HS-27A (cell line): Measurements from ENCODE around the gene TMPRSS5.
A peak's percentile ranks its signal among the peaks of the same experiment; 100 is the strongest.

Experiments
- DNase-seq: peaks from one replicate; pipeline ENCODE4 v3.0.0-alpha.2; 2012; ENCODE audit warnings: low read depth, missing footprints

Gene TMPRSS5

DNA sequence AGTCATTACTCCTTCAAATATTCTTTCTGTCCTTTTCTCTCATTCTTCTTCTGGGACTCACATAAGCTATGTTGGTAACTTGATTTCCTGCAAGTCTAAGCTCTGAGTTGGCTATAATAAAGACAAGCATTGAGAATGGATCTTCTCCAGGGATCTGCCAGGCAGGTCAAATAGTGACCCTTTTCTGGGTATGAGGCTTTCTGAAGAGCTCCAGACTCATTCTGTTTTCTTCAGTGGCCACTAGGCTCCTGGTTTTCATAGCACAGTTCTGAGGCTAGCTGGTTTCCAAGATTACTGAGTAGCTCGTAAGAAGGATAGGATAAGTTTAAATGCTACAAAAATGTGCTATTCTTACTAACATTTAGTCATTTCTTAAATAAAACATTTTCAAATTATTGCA is 38.3 kb downstream of the TMPRSS5 start:
- DNase-seq = no peak

GRCh38 chr11:113666584-113666983 is 39.5 kb downstream of the TMPRSS5 start:
- no peak for DNase-seq

DNA sequence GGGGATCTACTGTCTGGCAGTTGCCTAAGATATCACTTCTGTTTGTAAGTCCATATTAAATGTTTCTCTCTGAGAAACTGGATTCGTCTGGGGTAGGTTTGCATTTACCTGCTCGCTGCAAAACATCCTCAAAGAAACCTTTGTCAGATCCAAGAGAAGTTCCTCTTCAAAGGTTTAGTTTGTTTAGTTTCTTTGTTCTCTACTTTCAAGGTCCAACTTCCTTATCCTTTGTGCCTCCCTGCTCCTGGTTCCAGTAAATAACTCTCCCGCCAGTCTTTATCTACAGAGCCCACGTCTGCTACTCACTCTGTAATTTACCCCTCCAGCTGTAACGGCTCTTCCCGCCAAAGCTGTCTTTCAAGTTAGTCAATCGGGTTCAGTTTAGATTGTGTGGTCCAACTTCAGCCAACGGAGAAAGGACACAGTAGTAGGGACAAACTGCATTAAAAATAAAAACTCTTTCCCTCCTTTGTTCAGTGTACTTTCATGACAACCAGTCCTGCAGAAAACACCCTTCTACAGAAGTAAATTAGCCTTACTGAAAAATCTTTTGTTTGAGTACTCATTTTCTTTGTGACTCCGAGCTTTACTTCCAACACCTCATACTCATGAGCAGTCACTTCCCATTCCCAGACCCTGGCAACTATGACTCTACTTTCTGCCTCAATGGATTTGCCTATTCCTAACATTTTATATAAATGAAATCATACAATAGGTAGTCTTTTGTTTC is 41.0 kb downstream of the TMPRSS5 start:
- DNase-seq = no peak

DNA sequence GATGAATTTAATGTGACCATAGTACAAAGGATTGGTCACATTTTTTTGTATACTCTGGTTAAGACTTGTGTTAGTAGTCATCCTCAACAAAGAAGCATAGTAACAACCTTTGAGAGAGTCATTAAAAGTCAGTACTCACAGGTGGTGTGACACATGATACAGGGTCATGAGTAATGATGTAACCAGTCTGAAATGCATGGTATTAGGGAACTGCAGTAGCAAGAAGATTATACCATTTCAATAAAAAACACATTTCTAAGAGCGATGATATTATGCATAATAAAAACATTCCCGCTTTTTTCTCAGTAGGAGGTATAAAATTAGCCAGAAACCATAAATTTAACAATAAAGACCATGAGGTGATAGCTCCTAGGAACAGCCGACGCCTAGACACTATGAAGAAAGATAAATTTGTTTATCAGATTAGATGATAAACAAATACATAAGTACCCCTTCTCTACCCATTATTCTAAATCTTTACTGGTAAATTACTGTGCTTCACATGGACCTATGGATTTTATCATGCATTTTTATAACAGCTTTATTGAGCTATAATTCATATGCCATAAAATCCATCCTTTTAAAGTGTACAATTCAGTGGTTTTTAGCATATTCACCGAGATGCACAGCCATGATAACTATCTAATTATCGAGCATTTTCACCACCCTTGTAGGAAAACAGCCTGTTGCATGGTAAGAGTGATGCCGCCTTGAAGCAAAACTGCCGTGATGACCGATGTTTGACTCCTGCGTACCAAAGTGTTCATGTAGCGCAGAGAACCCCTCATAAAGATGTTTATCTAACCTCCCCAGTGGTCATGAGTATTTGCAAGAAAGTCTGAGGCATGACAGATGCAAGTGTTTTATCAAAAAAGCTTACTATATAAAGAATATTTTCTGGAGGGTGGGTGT is 41.8 kb downstream of the TMPRSS5 start:
- DNase-seq = peak; percentile 63

- DNase-seq = no peak
Observed at GRCh38 chr11:113663567-113663966, 42.5 kb downstream of the TMPRSS5 start.

GRCh38 chr11:113655771-113656170 is 50.3 kb downstream of the TMPRSS5 start:
- DNase-seq = no peak

DNA sequence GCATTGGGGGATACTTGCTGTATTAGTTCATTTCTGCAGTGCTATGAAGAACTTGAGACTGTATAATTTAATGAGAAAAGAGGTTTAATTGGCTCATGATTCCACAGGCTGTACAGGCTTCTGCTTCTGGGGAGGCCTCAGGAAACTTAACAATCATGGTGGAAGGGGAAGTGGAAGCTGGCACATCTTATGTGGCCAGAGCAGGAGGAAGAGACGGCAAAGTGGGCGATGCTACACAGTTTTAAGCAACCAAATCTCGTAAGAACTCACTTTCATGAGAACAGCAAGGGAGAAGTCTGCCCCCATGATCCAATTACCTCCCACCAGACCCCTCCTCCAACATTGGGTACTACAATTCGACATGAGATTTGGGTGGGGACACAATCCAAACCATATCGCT is 55.1 kb downstream of the TMPRSS5 start:
- DNase-seq = no peak

DNA sequence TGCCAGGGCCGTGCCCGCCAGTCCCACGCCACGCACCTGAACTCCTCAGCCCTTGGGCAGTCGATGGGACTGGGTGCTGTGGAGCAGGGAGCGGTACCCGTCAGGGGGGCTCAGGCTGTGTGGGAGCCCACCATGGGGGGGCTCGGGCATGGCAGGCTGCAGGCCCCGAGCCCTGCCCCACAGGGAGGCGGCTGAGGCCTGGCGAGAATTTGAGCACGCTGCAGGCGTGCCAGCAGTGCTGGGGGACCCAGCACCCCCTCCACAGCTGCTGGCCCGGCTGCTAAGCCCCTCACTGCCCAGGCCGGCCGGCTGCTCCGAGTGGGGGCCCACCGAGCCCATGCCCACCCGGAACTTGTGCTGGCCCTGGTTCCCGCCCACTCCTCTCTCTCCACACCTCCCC is 56.8 kb downstream of the TMPRSS5 start:
- no peak for DNase-seq

- DNase-seq = no peak
Observed at GRCh38 chr11:113647856-113648255, 58.3 kb downstream of the TMPRSS5 start.

DNA sequence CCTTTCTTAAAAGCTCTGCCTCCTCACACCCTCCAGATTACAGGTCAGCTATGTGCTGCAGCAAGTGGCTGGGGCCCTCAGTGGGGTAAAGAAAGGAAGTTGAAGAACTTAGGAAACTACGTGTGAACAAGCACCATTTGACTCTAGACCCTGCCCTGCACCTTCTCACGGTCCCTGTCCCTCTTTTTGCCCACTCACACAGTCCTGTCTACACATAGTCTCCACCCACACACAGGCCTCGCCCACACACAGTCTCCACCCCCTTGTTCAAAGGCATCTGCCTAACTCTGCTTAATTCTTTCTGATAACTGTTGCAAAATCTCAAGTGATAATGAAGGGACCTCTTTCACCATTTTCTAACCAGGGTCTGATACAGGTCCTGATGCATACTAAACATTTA is 59.0 kb downstream of the TMPRSS5 start:
- DNase-seq = no peak

DNA sequence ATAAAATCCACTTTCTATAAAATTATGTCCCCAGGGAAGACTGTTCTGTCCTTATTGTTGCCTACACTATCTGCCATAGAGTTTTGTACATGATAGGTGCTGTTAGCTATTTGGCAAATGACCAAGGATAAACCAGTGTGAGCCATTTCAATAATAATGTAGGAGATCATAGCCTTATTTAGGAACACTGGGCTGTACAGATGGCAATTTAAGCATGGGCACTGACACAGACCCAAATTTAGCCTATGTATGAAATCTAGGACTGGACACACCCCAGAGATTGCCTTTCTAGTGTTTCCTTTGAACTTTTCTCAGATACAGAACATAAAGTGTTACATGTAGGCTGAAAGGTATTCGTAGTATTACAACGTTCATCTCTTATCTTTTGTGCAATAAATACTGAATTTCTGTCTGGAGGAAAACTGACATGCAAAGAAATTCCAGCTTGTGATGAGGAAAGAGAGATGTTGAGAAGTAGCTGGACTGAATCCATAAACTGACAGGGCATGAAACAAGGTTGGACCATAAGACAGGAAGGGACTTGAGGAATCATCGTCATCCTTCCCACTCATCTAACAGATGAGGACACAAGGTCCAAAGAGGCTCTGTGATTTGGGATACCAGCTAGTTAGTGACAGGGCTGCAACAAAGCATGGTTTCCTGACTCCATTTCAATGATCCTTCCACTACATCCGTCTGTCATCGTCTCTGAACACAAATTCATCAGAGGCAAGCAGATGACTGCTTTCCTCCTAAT is 60.3 kb downstream of the TMPRSS5 start:
- DNase-seq = no peak

DNA sequence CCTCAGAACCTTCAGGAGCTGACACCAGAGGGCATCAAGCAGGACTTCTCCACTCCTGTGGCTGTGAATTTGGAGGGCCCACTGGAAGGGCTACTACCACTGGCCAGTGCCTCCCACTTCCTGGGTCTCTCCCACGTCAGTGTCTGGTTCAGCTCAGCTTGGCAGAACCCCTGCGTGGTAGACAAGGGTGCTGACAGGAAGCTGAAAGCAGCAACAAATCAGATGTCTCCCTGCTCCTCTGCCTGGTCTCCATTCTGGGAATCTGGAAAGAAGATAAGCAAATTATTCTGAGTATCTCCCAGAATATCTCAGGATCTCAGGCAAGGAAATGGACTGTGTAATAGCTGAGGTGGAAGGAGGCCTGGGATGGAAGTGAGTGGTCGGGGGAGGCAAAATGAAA is 61.5 kb downstream of the TMPRSS5 start:
- no peak for DNase-seq

DNA sequence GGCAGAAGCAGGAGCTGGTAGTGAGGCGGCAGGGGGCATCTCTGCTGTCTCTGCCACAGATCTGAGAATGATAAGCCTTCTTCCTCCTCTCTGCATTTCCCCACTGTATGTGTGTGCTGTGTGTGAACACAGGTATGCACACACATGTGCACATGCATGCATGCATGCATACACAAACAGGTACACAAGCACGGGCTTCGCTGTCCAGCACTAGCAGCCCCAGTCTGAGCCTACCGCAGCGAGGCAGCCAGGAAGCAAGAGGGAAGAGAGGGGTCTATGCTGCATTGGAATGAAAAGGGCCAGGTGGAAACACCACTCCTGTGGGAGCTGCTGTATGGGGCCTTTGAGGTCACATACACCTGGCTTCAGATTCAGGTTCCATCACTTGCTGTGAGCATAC is 62.4 kb downstream of the TMPRSS5 start:
- DNase-seq = no peak

DNA sequence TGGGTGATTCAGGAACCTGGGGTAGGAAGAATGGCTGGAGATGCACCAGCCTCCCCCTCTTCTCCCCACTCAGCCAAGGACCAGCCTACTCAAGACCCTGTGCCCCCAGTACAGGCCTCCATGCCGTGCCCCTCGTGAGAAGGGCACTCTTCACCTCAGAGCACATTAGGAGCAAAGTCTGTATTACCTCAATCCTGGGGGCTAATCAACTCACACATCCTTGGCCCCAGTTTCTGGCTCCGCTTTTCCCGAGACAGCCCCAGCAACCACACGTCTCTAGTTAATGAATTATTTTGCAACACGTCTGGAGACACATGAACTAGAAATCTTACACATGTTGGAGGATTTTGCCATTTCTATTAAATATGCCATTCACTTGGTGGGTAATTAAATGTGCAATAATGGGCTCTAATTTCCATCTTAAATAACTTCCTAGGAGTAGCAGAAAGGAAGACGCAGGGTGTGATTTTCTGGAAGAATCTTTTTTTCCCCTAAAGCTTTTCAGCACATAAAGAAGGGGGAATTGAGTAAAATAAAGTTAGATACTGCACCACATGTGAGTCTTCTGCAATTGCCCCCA is 63.0 kb downstream of the TMPRSS5 start:
- no peak for DNase-seq

DNA sequence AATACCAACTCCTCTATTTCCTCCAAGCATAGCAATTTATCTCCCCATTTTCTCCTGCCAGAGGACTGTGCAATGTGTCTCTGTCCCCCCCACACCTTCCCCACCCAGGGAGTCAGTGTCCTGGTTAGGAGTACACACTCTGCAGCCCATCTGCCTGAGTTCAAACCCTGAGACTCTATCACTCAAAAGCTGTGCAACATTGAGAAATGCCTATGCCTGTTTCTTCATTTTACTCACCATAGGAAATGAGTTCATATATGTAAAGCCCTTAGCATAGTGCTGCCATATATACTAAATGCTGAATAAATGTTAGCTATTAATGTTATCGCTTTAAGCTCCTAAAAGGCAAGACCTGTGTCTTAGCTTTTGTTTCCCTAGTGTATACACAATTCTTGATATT is 64.0 kb downstream of the TMPRSS5 start:
- no peak for DNase-seq

DNA sequence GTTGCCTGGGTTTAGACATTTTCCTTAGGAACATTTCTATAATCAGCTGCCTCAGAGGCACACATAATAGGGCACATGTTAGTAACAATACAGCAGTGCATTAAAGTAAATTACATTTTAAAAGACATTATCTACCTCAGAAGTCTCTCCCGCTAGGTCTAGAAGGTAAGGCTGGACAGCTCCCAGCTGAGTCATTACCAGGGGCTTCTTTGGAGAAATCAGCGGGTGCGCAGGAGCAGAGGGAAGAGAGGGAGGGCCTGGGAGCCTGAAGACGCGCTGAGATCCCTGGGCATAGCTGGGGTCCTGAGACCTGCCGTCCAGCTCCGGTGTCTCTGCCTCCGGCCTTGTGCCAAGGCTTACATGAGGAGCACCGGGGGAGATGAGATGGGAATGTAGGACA is 67.7 kb downstream of the TMPRSS5 start:
- DNase-seq = no peak

GRCh38 chr11:113637636-113638035 is 68.5 kb downstream of the TMPRSS5 start:
- no peak for DNase-seq
